ENCODE results near the gene NPFF. TPM values are rescaled to one million over a fixed set of nuclear protein-coding genes. Genes with fewer than 3 reads are reported as not detected.

NPFF gene
- total and polyA plus RNA-seq, 2 donors (not counting 1 experiment from before 2014, with no cell fraction given): not detected

DNA sequence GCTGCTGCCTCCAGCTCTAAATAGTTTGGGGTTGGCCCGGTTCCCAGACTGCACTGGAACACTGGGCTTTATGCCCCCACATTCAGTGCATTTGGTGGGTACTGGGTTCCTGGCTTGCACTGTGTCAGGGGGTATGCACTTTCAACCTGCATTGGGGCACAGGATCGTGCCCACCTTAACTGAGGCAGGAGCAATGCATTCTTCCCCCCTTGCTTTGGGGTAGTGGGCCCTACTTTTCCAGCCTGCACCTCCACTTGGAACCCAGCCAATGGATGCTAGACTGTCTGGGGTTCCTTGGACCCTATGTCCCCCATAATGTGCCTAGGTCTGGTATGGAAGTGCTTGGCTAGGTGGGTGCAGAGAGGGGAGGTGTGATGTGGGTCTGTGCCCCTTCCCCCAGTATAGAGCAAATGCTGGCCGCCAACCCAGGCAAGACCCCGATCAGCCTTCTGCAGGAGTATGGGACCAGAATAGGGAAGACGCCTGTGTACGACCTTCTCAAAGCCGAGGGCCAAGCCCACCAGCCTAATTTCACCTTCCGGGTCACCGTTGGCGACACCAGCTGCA, 5.6 kb downstream of the NPFF start:
- H3K4me3 ChIP-seq (replicated peaks in 1 of 4; ENCODE audit: control extremely low read depth in 1 of 4, insufficient read depth in 1 of 4, low read depth in 3 of 4, low read length in 4 of 4): peak overlapping the region; percentile 72 to 96 (median 80)
- H3K9ac ChIP-seq (ENCODE audit: insufficient read depth, low read length): peak overlapping the region; percentile 90
- peaks cover 22% of the 10 kb centered on the region for H3K36me3 ChIP-seq (ENCODE audit: control insufficient read depth, insufficient read depth, low read length)
- peaks cover 36% of the 10 kb centered on the region for H3K79me2 ChIP-seq (ENCODE audit: control insufficient read depth, insufficient read depth, low read length)
- no peaks in the 10 kb centered on the region for H3K9me3 ChIP-seq (ENCODE audit: control insufficient read depth, insufficient read depth, low read depth, low read length)
- H3K4me2 ChIP-seq (ENCODE audit: extremely low read depth, insufficient read depth, low read length): peak overlapping the region; percentile 100
- no peak for DNase-seq (ENCODE audit: low read depth in 2 of 2)
- H3K27me3 ChIP-seq (ENCODE audit: control insufficient read depth, insufficient read depth, low read length): no peaks in the 10 kb centered on the region
- peak overlapping the region; percentile 93 for H3K27ac ChIP-seq (ENCODE audit: insufficient read depth, low read length)
- H4K20me1 ChIP-seq (ENCODE audit: control insufficient read depth, extremely low read depth, insufficient read depth, low read length): no peaks in the 10 kb centered on the region
- peaks cover 26% of the 10 kb centered on the region for H3K4me1 ChIP-seq (ENCODE audit: control insufficient read depth, extremely low read depth, insufficient read depth, low read length)
- TF ChIP-seq, protein P1, sequence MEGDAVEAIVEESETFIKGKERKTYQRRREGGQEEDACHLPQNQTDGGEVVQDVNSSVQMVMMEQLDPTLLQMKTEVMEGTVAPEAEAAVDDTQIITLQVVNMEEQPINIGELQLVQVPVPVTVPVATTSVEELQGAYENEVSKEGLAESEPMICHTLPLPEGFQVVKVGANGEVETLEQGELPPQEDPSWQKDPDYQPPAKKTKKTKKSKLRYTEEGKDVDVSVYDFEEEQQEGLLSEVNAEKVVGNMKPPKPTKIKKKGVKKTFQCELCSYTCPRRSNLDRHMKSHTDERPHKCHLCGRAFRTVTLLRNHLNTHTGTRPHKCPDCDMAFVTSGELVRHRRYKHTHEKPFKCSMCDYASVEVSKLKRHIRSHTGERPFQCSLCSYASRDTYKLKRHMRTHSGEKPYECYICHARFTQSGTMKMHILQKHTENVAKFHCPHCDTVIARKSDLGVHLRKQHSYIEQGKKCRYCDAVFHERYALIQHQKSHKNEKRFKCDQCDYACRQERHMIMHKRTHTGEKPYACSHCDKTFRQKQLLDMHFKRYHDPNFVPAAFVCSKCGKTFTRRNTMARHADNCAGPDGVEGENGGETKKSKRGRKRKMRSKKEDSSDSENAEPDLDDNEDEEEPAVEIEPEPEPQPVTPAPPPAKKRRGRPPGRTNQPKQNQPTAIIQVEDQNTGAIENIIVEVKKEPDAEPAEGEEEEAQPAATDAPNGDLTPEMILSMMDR (conservative IDR thresholded peaks at IDR 0.05 in 1 of 2, IDR thresholded peaks at IDR 0.05 in 1 of 2; ENCODE audit: low read depth in 1 of 2, low read length in 2 of 2): no peak
- no peak for TF ChIP-seq EZH2 (IDR thresholded peaks at IDR 0.05; ENCODE audit: low read length, missing control alignments)
- peak overlapping the region; percentile 87 for H2AFZ ChIP-seq (ENCODE audit: low read length)

- peak within 1 kb of the TSS; percentile 100 for H3K4me2 ChIP-seq (ENCODE audit: extremely low read depth, insufficient read depth, low read length)
- no peak for TF ChIP-seq EZH2 (IDR thresholded peaks at IDR 0.05; ENCODE audit: low read length, missing control alignments)
- TF ChIP-seq, protein P1 (conservative IDR thresholded peaks at IDR 0.05 in 1 of 2, IDR thresholded peaks at IDR 0.05 in 1 of 2; ENCODE audit: low read depth in 1 of 2, low read length in 2 of 2): no peak
- H3K27me3 ChIP-seq (ENCODE audit: control insufficient read depth, insufficient read depth, low read length): no peaks in the 10 kb centered on the region
- H3K79me2 ChIP-seq (ENCODE audit: control insufficient read depth, insufficient read depth, low read length): peaks cover 36% of the 10 kb centered on the region
- H3K9ac ChIP-seq (ENCODE audit: insufficient read depth, low read length): peak within 1 kb of the TSS; percentile 90
- H3K9me3 ChIP-seq (ENCODE audit: control insufficient read depth, insufficient read depth, low read depth, low read length): no peaks in the 10 kb centered on the region
- H3K4me3 ChIP-seq (replicated peaks in 1 of 4; ENCODE audit: control extremely low read depth in 1 of 4, insufficient read depth in 1 of 4, low read depth in 3 of 4, low read length in 4 of 4): peak within 1 kb of the TSS; percentile 72 to 96 (median 80)
- DNase-seq (ENCODE audit: low read depth in 2 of 2): peak; percentile 99 to 100
- peaks cover 24% of the 10 kb centered on the region for H3K4me1 ChIP-seq (ENCODE audit: control insufficient read depth, extremely low read depth, insufficient read depth, low read length)
- peak within 1 kb of the TSS; percentile 93 for H3K27ac ChIP-seq (ENCODE audit: insufficient read depth, low read length)
- peaks cover 20% of the 10 kb centered on the region for H3K36me3 ChIP-seq (ENCODE audit: control insufficient read depth, insufficient read depth, low read length)
- no peaks in the 10 kb centered on the region for H4K20me1 ChIP-seq (ENCODE audit: control insufficient read depth, extremely low read depth, insufficient read depth, low read length)
- peak within 1 kb of the TSS; percentile 87 for H2AFZ ChIP-seq (ENCODE audit: low read length)
Measured at GRCh38 chr12:53500776-53501614, 6.3 kb downstream of the NPFF start, which contains the start of gene TARBP2. Gene TARBP2 (plus strand): TSS chr12:53501283. CDS start chr12:53501409, 126 bp downstream.

DNA sequence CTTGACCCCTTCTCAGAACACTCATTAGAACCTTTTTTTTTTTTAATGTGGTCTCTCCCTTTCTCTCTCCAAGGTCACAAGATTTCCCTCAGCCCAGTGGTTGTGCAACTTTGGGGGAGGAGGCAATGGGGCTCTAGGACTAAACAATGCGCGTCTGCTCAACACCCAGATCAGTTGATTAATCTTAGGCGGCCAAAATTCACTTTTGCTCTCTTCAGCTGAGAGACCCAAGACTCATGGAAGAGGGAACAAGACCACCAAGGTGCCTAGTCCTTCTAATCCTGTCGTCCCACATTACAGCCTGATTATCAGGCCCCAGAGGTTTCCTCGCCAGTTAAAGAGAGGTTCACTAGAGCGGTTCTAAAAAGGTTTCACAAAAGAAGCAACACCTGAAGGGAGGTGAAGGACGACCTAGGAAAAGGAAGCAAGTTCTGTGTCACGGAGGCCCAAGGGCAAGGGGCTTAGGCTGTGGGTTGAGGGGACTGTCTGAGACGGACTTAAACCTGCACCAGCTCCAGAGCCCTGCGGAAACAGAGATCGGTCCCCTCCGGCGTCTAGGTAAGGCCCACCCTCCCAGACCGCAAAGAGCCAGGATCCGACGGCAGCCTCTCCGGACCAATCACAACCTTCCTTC, 7.0 kb downstream of the NPFF start:
- DNase-seq (ENCODE audit: low read depth in 2 of 2): peak; percentile 56 to 92
- peaks cover 38% of the 10 kb centered on the region for H3K79me2 ChIP-seq (ENCODE audit: control insufficient read depth, insufficient read depth, low read length)

More for the DNA sequence above, 7.0 kb downstream of the NPFF start:
- Histone ChIP-seq H3K9ac (ENCODE audit: insufficient read depth, low read length) (peak overlapping the region; percentile 81), H3K27me3 (ENCODE audit: control insufficient read depth, insufficient read depth, low read length) (no peaks in the 10 kb centered on the region), H3K4me2 (ENCODE audit: extremely low read depth, insufficient read depth, low read length) (peak overlapping the region; percentile 92), H3K4me1 (ENCODE audit: control insufficient read depth, extremely low read depth, insufficient read depth, low read length) (peaks cover 22% of the 10 kb centered on the region), H2AFZ (ENCODE audit: low read length) (no peak overlapping the region), H3K27ac (ENCODE audit: insufficient read depth, low read length) (peak overlapping the region; percentile 93), H4K20me1 (ENCODE audit: control insufficient read depth, extremely low read depth, insufficient read depth, low read length) (no peaks in the 10 kb centered on the region), H3K4me3 (replicated peaks in 1 of 4; ENCODE audit: control extremely low read depth in 1 of 4, insufficient read depth in 1 of 4, low read depth in 3 of 4, low read length in 4 of 4) (peak overlapping the region; percentile 33 to 96 (median 76)), H3K9me3 (ENCODE audit: control insufficient read depth, insufficient read depth, low read depth, low read length) (no peaks in the 10 kb centered on the region), H3K36me3 (ENCODE audit: control insufficient read depth, insufficient read depth, low read length) (peaks cover 15% of the 10 kb centered on the region)
- TF ChIP-seq, protein P1 (conservative IDR thresholded peaks at IDR 0.05 in 1 of 2, IDR thresholded peaks at IDR 0.05 in 1 of 2; ENCODE audit: low read depth in 1 of 2, low read length in 2 of 2): no peak
- TF ChIP-seq EZH2 (IDR thresholded peaks at IDR 0.05; ENCODE audit: low read length, missing control alignments): no peak

Data from fibroblast of lung (primary cell).